ENCODE results near the gene PIGS. TPM values are rescaled to one million over a fixed set of nuclear protein-coding genes. Genes with fewer than 3 reads are reported as not detected.
A peak's percentile ranks its signal among the peaks of the same experiment; 100 is the strongest.

PIGS gene
- total and polyA plus RNA-seq, 2 of the 13 experiments (the other 11 are each of a cell fraction or from before 2014, with no cell fraction given) = 31.7 to 42.6 TPM

DNA sequence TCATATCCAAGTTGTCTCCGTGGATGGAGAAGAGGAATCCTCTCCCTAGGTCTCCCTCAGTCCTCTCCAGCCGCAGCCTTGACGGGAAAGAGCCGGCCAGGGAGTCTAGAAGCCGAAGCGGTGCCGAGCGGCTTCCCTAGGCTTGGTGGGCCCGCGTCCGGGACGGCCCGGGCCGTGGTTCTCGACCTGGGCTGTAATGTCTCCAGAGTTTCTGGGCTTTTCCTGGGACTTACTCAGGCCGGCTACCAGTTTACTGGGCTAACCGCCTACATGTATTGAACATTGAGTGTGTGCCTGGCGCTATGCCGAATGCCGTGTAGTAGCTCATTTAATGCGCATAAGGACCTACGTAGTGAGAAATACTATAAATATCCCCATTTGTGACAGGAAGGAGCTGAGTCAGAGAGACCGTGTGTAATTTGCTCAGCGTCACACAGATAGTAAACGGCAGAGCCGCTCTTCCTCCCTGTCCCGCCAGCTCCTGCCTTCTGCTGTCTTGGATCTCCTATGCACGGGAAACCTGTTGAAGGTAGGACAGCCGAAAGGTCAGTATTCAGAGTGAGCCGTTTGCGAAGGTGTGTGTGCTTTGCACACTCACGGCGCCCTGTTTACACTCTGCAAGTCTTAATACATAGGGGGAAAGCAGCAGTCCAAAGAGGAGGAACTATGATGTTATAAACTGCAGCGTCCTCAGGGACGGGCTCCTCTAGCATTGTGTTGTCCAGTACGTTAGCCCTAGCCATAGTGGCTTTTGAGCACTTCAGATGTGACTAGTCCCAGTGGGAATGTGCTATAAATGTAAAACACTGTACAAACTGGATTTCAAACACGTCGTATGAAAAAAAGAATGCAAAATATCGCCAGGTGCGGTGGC, 28.2 kb upstream of the PIGS start (continued):
- no peak for TF ChIP-seq ZNF770 (CRISPR knock-in tag; IDR thresholded peaks at IDR 0.05)
- no peak for TF ChIP-seq POLR2A (IDR thresholded peaks at IDR 0.05; ENCODE audit: insufficient read depth in 1 of 2, low read depth in 2 of 2, low read length in 2 of 2)
- TF ChIP-seq, protein P1, sequence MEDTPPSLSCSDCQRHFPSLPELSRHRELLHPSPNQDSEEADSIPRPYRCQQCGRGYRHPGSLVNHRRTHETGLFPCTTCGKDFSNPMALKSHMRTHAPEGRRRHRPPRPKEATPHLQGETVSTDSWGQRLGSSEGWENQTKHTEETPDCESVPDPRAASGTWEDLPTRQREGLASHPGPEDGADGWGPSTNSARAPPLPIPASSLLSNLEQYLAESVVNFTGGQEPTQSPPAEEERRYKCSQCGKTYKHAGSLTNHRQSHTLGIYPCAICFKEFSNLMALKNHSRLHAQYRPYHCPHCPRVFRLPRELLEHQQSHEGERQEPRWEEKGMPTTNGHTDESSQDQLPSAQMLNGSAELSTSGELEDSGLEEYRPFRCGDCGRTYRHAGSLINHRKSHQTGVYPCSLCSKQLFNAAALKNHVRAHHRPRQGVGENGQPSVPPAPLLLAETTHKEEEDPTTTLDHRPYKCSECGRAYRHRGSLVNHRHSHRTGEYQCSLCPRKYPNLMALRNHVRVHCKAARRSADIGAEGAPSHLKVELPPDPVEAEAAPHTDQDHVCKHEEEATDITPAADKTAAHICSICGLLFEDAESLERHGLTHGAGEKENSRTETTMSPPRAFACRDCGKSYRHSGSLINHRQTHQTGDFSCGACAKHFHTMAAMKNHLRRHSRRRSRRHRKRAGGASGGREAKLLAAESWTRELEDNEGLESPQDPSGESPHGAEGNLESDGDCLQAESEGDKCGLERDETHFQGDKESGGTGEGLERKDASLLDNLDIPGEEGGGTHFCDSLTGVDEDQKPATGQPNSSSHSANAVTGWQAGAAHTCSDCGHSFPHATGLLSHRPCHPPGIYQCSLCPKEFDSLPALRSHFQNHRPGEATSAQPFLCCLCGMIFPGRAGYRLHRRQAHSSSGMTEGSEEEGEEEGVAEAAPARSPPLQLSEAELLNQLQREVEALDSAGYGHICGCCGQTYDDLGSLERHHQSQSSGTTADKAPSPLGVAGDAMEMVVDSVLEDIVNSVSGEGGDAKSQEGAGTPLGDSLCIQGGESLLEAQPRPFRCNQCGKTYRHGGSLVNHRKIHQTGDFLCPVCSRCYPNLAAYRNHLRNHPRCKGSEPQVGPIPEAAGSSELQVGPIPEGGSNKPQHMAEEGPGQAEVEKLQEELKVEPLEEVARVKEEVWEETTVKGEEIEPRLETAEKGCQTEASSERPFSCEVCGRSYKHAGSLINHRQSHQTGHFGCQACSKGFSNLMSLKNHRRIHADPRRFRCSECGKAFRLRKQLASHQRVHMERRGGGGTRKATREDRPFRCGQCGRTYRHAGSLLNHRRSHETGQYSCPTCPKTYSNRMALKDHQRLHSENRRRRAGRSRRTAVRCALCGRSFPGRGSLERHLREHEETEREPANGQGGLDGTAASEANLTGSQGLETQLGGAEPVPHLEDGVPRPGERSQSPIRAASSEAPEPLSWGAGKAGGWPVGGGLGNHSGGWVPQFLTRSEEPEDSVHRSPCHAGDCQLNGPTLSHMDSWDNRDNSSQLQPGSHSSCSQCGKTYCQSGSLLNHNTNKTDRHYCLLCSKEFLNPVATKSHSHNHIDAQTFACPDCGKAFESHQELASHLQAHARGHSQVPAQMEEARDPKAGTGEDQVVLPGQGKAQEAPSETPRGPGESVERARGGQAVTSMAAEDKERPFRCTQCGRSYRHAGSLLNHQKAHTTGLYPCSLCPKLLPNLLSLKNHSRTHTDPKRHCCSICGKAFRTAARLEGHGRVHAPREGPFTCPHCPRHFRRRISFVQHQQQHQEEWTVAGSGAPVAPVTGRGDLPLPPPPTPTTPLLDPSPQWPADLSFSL (CRISPR knock-in tag; IDR thresholded peaks at IDR 0.05) = no peak
- no peak for TF ChIP-seq ZSCAN30 (CRISPR knock-in tag; IDR thresholded peaks at IDR 0.05)
- TF ChIP-seq, protein P2, sequence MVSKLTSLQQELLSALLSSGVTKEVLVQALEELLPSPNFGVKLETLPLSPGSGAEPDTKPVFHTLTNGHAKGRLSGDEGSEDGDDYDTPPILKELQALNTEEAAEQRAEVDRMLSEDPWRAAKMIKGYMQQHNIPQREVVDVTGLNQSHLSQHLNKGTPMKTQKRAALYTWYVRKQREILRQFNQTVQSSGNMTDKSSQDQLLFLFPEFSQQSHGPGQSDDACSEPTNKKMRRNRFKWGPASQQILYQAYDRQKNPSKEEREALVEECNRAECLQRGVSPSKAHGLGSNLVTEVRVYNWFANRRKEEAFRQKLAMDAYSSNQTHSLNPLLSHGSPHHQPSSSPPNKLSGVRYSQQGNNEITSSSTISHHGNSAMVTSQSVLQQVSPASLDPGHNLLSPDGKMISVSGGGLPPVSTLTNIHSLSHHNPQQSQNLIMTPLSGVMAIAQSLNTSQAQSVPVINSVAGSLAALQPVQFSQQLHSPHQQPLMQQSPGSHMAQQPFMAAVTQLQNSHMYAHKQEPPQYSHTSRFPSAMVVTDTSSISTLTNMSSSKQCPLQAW (CRISPR knock-in tag; IDR thresholded peaks at IDR 0.05) = no peak; the same call in 1 of the 2 replicates
- no peak; the same call in 1 of the 2 replicates for TF ChIP-seq ZBTB42 (CRISPR knock-in tag; IDR thresholded peaks at IDR 0.05)
- no peak for TF ChIP-seq TSC22D2 (CRISPR knock-in tag; IDR thresholded peaks at IDR 0.05; ENCODE audit: borderline replicate concordance)
- TF ChIP-seq SCMH1 (CRISPR knock-in tag; IDR thresholded peaks at IDR 0.05; ENCODE audit: borderline replicate concordance) = no peak
- no peak; the same call in 1 of the 2 replicates for TF ChIP-seq ATF2 (CRISPR knock-in tag; IDR thresholded peaks at IDR 0.05)
- TF ChIP-seq JDP2 (CRISPR knock-in tag; IDR thresholded peaks at IDR 0.05; ENCODE audit: borderline replicate concordance) = no peak
- no peak for TF ChIP-seq THAP8 (CRISPR knock-in tag; IDR thresholded peaks at IDR 0.05; ENCODE audit: borderline replicate concordance)
- no peak for TF ChIP-seq DRAP1 (CRISPR knock-in tag; IDR thresholded peaks at IDR 0.05)
- TF ChIP-seq PHB2 (IDR thresholded peaks at IDR 0.05; ENCODE audit: partially characterized antibody) = no peak
- no peak for TF ChIP-seq ZNF430 (CRISPR knock-in tag; IDR thresholded peaks at IDR 0.05)
- no peak for TF ChIP-seq HHEX (CRISPR knock-in tag; IDR thresholded peaks at IDR 0.05)
- 0 out of 2 replicates have a peak, but pooled peaks have one; percentile 21 for TF ChIP-seq ZFP82 (CRISPR knock-in tag; IDR thresholded peaks at IDR 0.05; ENCODE audit: borderline replicate concordance)
